ENCODE results near the gene ARPP21. TPM values are rescaled to one million over a fixed set of nuclear protein-coding genes. Genes with fewer than 3 reads are reported as not detected.

Gene ARPP21
- total and polyA plus RNA-seq, 2 donors (not counting 3 experiments of a cell fraction or from before 2014, with no cell fraction given) = not detected

GRCh38 chr3:35705904-35706303, 66.6 kb downstream of the ARPP21 start:
- no peaks in the 10 kb centered on the region for H3K27me3 ChIP-seq (ENCODE audit: control insufficient read depth in 2 of 2, insufficient read depth in 2 of 2, low read length in 2 of 2)
- ChIA-PET CTCF (no interaction called here), POLR2A (no interaction called here)
- FAIRE-seq (no peak), DNase-seq (ENCODE audit: low read depth, low spot score) (no peak)
- no peak overlapping the region for H3K9ac ChIP-seq (replicated peaks; ENCODE audit: extremely low read depth, insufficient read depth, low read length)
- no peak overlapping the region for H2AFZ ChIP-seq (ENCODE audit: low read depth, low read length)
- no peaks in the 10 kb centered on the region for H3K9me1 ChIP-seq (replicated peaks; ENCODE audit: control insufficient read depth, extremely low read depth, insufficient read depth, low read length)
- no peak overlapping the region for H3K4me2 ChIP-seq (ENCODE audit: insufficient read depth, low read length)
- no peak for TF ChIP-seq FOS (IDR thresholded peaks at IDR 0.05; ENCODE audit: borderline replicate concordance, insufficient read depth, low read length)
- no peak for TF ChIP-seq GATA2 (IDR thresholded peaks at IDR 0.05; ENCODE audit: insufficient read depth, insufficient read length, low read depth, low read length)
- no peak for TF ChIP-seq CTCF (IDR thresholded peaks at IDR 0.05; ENCODE audit: extremely low read depth in 1 of 2, insufficient read depth in 1 of 2, low read depth in 1 of 2, low read length in 2 of 2)
- TF ChIP-seq POLR2A (IDR thresholded peaks at IDR 0.05; ENCODE audit: low read depth, low read length) = no peak
- TF ChIP-seq POLR2AphosphoS5 (IDR thresholded peaks at IDR 0.05; ENCODE audit: insufficient read depth, low read depth, low read length) = no peak
- TF ChIP-seq EZH2 (IDR thresholded peaks at IDR 0.05; ENCODE audit: borderline replicate concordance, low read depth, low read length, severe bottlenecking) = no peak
- no peak for TF ChIP-seq JUN (IDR thresholded peaks at IDR 0.05; ENCODE audit: borderline replicate concordance, insufficient read depth, insufficient read length, low read depth)
- TF ChIP-seq, protein P1, sequence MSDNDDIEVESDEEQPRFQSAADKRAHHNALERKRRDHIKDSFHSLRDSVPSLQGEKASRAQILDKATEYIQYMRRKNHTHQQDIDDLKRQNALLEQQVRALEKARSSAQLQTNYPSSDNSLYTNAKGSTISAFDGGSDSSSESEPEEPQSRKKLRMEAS (IDR thresholded peaks at IDR 0.05; ENCODE audit: insufficient read depth, insufficient read length) = no peak
- no peak for TF ChIP-seq MYC (IDR thresholded peaks at IDR 0.05; ENCODE audit: low read depth, low read length)
- H3K79me2 ChIP-seq (ENCODE audit: control insufficient read depth, insufficient read depth, low read length) = no peaks in the 10 kb centered on the region
- no peak overlapping the region for H3K27ac ChIP-seq (ENCODE audit: insufficient read depth, low read depth, low read length)
- H3K4me1 ChIP-seq (ENCODE audit: control insufficient read depth, extremely low read depth, insufficient read depth, low read length) = no peaks in the 10 kb centered on the region
- intact Hi-C loops (cut with micrococcal nuclease) = no loop called here
- H3K4me3 ChIP-seq (replicated peaks in 1 of 3; ENCODE audit: insufficient read depth in 1 of 3, low read depth in 1 of 3, low read length in 3 of 3) = no peak overlapping the region
- dilution Hi-C loops (cut with MboI; ENCODE audit: extremely low pct_ligation_motif_present, low sequenced_read_pairs) = no loop called here
- H4K20me1 ChIP-seq (replicated peaks; ENCODE audit: control insufficient read depth, extremely low read depth, insufficient read depth, low read length) = no peaks in the 10 kb centered on the region
- no peaks in the 10 kb centered on the region for H3K9me3 ChIP-seq (replicated peaks; ENCODE audit: control insufficient read depth, insufficient read depth, low read length)
- no peaks in the 10 kb centered on the region for H3K36me3 ChIP-seq (ENCODE audit: control insufficient read depth in 2 of 2, extremely low read depth in 1 of 2, insufficient read depth in 2 of 2, low read length in 2 of 2)
- no TSS peak for BruUV-seq (replicated peaks)

All from endothelial cell of umbilical vein (primary cell).